Measurements from ENCODE around the gene MAPK1. TPM values are rescaled to one million over a fixed set of nuclear protein-coding genes. Genes with fewer than 3 reads are reported as not detected.
"Not testable (repeated sequence)": the region's sequence is repeated elsewhere in the genome, so short reads cannot be mapped to it uniquely, and the experiment has no call there.

MAPK1 gene
- total and polyA plus RNA-seq, 2 donors (not counting 1 experiment from before 2014, with no cell fraction given) = 53.8 to 133 TPM

DNA sequence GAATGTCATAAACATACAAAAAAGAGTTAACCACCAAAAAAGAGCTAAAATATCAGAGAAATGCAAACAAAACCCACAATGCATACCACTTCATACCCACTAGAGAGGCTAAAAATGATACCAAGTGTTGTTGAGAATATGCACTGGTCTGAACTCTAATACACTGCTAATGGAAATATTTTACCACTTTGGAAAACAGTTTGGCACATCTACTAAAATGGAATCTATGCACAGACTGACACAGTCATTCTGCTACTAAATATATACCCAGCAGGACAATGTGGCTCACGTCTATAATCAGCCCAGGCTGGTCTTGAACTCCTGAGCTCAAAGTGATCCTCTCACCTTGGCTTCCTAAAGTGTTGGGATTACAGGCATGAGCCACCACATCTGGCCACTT is 18.0 kb downstream of the MAPK1 start:
- no peak overlapping the region for H3K4me3 ChIP-seq (replicated peaks in 1 of 4; ENCODE audit: control extremely low read depth in 1 of 4, insufficient read depth in 1 of 4, low read depth in 3 of 4, low read length in 4 of 4)
- TF ChIP-seq CTCF (conservative IDR thresholded peaks at IDR 0.05 in 1 of 2, IDR thresholded peaks at IDR 0.05 in 1 of 2; ENCODE audit: low read depth in 1 of 2, low read length in 2 of 2) = no peak
- no peaks in the 10 kb centered on the region for H3K4me1 ChIP-seq (ENCODE audit: control insufficient read depth, extremely low read depth, insufficient read depth, low read length)
- H3K27me3 ChIP-seq (ENCODE audit: control insufficient read depth, insufficient read depth, low read length) = no peaks in the 10 kb centered on the region
- no peak overlapping the region for H2AFZ ChIP-seq (ENCODE audit: low read length)
- no peaks in the 10 kb centered on the region for H3K36me3 ChIP-seq (ENCODE audit: control insufficient read depth, insufficient read depth, low read length)
- H3K4me2 ChIP-seq (ENCODE audit: extremely low read depth, insufficient read depth, low read length) = no peak overlapping the region
- H3K79me2 ChIP-seq (ENCODE audit: control insufficient read depth, insufficient read depth, low read length) = peaks cover 85% of the 10 kb centered on the region
- no peaks in the 10 kb centered on the region for H3K9me3 ChIP-seq (ENCODE audit: control insufficient read depth, insufficient read depth, low read depth, low read length)
- DNase-seq (ENCODE audit: low read depth in 2 of 2) = peak in 1 of 2 donors; percentile 39
- no peak overlapping the region for H3K9ac ChIP-seq (ENCODE audit: insufficient read depth, low read length)
- no peak overlapping the region for H3K27ac ChIP-seq (ENCODE audit: insufficient read depth, low read length)
- H4K20me1 ChIP-seq (ENCODE audit: control insufficient read depth, extremely low read depth, insufficient read depth, low read length) = no peaks in the 10 kb centered on the region

DNA sequence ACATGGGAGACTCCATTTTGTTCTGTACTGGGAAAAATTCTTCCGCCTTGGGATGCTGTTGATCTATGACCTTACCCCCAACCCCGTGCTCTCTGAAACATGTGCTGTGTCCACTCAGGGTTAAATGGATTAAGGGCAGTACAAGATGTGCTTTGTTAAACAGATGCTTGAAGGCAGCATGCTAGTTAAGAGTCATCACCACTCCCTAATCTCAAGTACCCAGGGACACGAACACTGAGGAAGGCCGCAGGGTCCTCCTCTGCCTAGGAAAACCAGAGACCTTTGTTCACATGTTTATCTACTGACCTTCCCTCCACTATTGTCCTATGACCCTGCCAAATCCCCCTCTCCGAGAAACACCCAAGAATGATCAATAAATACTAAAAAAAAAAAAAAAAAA is 19.4 kb downstream of the MAPK1 start:
- H3K79me2 ChIP-seq (ENCODE audit: control insufficient read depth, insufficient read depth, low read length) = peaks cover 86% of the 10 kb centered on the region
- H3K27me3 ChIP-seq (ENCODE audit: control insufficient read depth, insufficient read depth, low read length); H3K4me3 ChIP-seq (replicated peaks in 1 of 4; ENCODE audit: control extremely low read depth in 1 of 4, insufficient read depth in 1 of 4, low read depth in 3 of 4, low read length in 4 of 4); DNase-seq (ENCODE audit: low read depth in 2 of 2); H4K20me1 ChIP-seq (ENCODE audit: control insufficient read depth, extremely low read depth, insufficient read depth, low read length); H3K27ac ChIP-seq (ENCODE audit: insufficient read depth, low read length); H3K4me2 ChIP-seq (ENCODE audit: extremely low read depth, insufficient read depth, low read length); H2AFZ ChIP-seq (ENCODE audit: low read length); H3K36me3 ChIP-seq (ENCODE audit: control insufficient read depth, insufficient read depth, low read length); H3K9ac ChIP-seq (ENCODE audit: insufficient read depth, low read length); H3K4me1 ChIP-seq (ENCODE audit: control insufficient read depth, extremely low read depth, insufficient read depth, low read length); H3K9me3 ChIP-seq (ENCODE audit: control insufficient read depth, insufficient read depth, low read depth, low read length): not testable (repeated sequence)

- no peak for DNase-seq (ENCODE audit: low read depth in 2 of 2)
- Histone ChIP-seq H3K36me3 (ENCODE audit: control insufficient read depth, insufficient read depth, low read length) (no peaks in the 10 kb centered on the region), H4K20me1 (ENCODE audit: control insufficient read depth, extremely low read depth, insufficient read depth, low read length) (no peaks in the 10 kb centered on the region), H3K27me3 (ENCODE audit: control insufficient read depth, insufficient read depth, low read length) (no peaks in the 10 kb centered on the region), H3K9ac (ENCODE audit: insufficient read depth, low read length) (no peak overlapping the region), H3K4me1 (ENCODE audit: control insufficient read depth, extremely low read depth, insufficient read depth, low read length) (no peaks in the 10 kb centered on the region), H3K79me2 (ENCODE audit: control insufficient read depth, insufficient read depth, low read length) (peaks cover 83% of the 10 kb centered on the region), H3K9me3 (ENCODE audit: control insufficient read depth, insufficient read depth, low read depth, low read length) (no peaks in the 10 kb centered on the region), H3K4me3 (replicated peaks in 1 of 4; ENCODE audit: control extremely low read depth in 1 of 4, insufficient read depth in 1 of 4, low read depth in 3 of 4, low read length in 4 of 4) (no peak overlapping the region), H2AFZ (ENCODE audit: low read length) (no peak overlapping the region), H3K4me2 (ENCODE audit: extremely low read depth, insufficient read depth, low read length) (no peak overlapping the region), H3K27ac (ENCODE audit: insufficient read depth, low read length) (no peak overlapping the region)
- TF ChIP-seq EZH2 (IDR thresholded peaks at IDR 0.05; ENCODE audit: low read length, missing control alignments) (no peak), CTCF (conservative IDR thresholded peaks at IDR 0.05 in 1 of 2, IDR thresholded peaks at IDR 0.05 in 1 of 2; ENCODE audit: low read depth in 1 of 2, low read length in 2 of 2) (no peak)
These were observed 21.6 kb downstream of the MAPK1 start for GRCh38 chr22:21845558-21846453.

Data from fibroblast of lung (primary cell).